Stimulated activated CD4-positive, alpha-beta T cell treated with anti-CD3 and anti-CD28 coated beads, Interleukin-2, amount 100 ng/mL, for 48 hours (primary cell): Measurements from ENCODE around the gene FOXRED1.
"Not testable (repeated sequence)": the region's sequence is repeated elsewhere in the genome, so short reads cannot be mapped to it uniquely, and the experiment has no call there.

ENCODE experiments used
- DNase-seq, 2 donors: peaks; one replicate each; pipeline ENCODE4 v3.0.0-alpha.2; 2020

Gene FOXRED1

GRCh38 chr11:126277780-126278179 lies 8.8 kb downstream of the FOXRED1 start:
- no peak for DNase-seq

- DNase-seq, result no peak
These were observed 10.2 kb downstream of the FOXRED1 start for GRCh38 chr11:126279191-126279590.

GRCh38 chr11:126280595-126280994 lies 11.6 kb downstream of the FOXRED1 start:
- DNase-seq, result no peak

GRCh38 chr11:126281245-126281644 lies 12.3 kb downstream of the FOXRED1 start:
- no peak for DNase-seq

- DNase-seq, result no peak
These were observed 12.8 kb downstream of the FOXRED1 start for GRCh38 chr11:126281666-126282175.

GRCh38 chr11:126282361-126282735 lies 13.4 kb downstream of the FOXRED1 start:
- peak in 1 of 2 donors; percentile 31 for DNase-seq

- peak; percentile 33 to 55 for DNase-seq
These were observed 14.0 kb downstream of the FOXRED1 start, which contains the start of gene TIRAP for GRCh38 chr11:126282736-126283591. Gene TIRAP (plus strand): TSS chr11:126283093. CDS start chr11:126290895, 7,802 bp downstream.

GRCh38 chr11:126284829-126285228 lies 15.9 kb downstream of the FOXRED1 start:
- DNase-seq, result peak; percentile 84 to 86

- DNase-seq, result no peak
These were observed 19.3 kb downstream of the FOXRED1 start for GRCh38 chr11:126288237-126288636.

GRCh38 chr11:126290887-126291286 lies 21.9 kb downstream of the FOXRED1 start:
- DNase-seq, result no peak

GRCh38 chr11:126293726-126294125 lies 24.8 kb downstream of the FOXRED1 start:
- no peak for DNase-seq

- DNase-seq, result no peak
These were observed 28.1 kb downstream of the FOXRED1 start for GRCh38 chr11:126297004-126297403.

GRCh38 chr11:126303623-126304456 lies 34.9 kb downstream of the FOXRED1 start, which contains the start of gene DCPS:
Gene DCPS (plus strand): TSS chr11:126304060. CDS start chr11:126304081, 21 bp downstream.
- peak; percentile 79 to 82 for DNase-seq

- no peak for DNase-seq
These were observed 35.6 kb downstream of the FOXRED1 start for GRCh38 chr11:126304457-126305075.

- no peak for DNase-seq
These were observed 36.7 kb downstream of the FOXRED1 start for GRCh38 chr11:126305699-126306098.

GRCh38 chr11:126307706-126308105 lies 38.8 kb downstream of the FOXRED1 start:
- DNase-seq, result no peak

GRCh38 chr11:126308271-126308671 lies 39.3 kb downstream of the FOXRED1 start:
- no peak for DNase-seq

GRCh38 chr11:126308771-126309170 lies 39.8 kb downstream of the FOXRED1 start:
- DNase-seq, result not testable (repeated sequence)

GRCh38 chr11:126310200-126310991 lies 41.4 kb downstream of the FOXRED1 start:
- peak; percentile 51 to 53 for DNase-seq

- no peak for DNase-seq
These were observed 42.0 kb downstream of the FOXRED1 start for GRCh38 chr11:126310992-126311310.

- no peak for DNase-seq
These were observed 42.7 kb downstream of the FOXRED1 start for GRCh38 chr11:126311401-126312291.
